ENCODE results near the gene DCUN1D1.
"Not testable (repeated sequence)": the region's sequence is repeated elsewhere in the genome, so short reads cannot be mapped to it uniquely, and the experiment has no call there.

DCUN1D1 gene

DNA sequence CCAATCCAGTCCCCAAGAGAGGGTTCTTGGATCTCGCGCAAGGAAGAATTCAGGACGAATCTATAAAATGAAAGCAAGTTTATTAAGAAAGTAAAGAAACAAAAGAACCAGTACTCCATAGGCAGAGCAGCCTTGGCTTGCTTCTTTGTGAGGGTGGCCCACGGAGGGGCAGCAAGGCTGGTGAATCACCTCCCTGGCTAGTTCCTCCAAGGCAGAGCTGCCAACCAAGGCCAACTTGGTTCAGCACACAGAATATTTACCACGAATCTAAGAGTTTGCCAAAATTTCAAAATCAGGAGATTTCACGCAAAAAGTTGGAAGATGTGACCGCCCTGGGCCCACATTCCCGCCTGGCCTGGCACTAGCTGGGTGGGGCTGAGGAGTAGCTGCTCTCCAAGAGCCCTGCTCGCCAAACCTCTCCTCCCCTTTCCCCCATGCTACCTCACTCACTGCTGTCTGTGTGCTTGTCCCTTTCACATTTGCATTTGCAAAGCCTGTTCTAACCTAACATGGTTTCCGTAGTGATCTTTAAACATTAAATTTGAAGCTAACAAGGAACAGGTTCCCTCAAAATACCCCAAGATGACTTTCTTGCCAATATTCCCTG, 26.2 kb upstream of the DCUN1D1 start:
- H3K36me3 ChIP-seq: no peaks in the 10 kb centered on the region

DNA sequence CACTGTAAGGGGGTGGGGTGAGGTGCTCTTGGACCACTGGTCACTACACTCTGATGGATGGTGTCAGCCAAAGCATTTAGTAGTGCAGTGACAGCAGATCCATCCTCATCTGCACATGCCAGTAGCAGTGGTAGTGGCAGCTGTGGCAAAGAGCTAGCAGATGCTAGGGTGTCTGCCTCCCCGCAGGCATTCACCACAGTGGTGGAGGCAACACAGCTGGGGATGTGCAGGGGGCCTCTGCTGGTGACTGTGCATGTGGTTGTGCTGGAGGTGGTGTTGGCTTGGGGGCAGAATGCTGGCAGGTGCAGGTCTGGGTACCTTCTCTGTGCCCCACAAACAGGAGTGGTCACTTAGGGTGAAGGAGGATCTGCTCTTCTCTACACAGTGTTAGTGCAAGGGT, 19.4 kb upstream of the DCUN1D1 start:
- no peaks in the 10 kb centered on the region for H3K27me3 ChIP-seq
- H3K27ac ChIP-seq: no peak overlapping the region
- no peaks in the 10 kb centered on the region for H3K36me3 ChIP-seq
- no peaks in the 10 kb centered on the region for H3K4me1 ChIP-seq (ENCODE audit: control insufficient read depth in 1 of 2, insufficient read depth in 1 of 2, low read depth in 1 of 2, low read length in 1 of 2)
- no peaks in the 10 kb centered on the region for H3K9me3 ChIP-seq
- H3K4me3 ChIP-seq (ENCODE audit: low read depth in 1 of 2, low read length in 1 of 2): no peak overlapping the region
- TF ChIP-seq, protein P1, sequence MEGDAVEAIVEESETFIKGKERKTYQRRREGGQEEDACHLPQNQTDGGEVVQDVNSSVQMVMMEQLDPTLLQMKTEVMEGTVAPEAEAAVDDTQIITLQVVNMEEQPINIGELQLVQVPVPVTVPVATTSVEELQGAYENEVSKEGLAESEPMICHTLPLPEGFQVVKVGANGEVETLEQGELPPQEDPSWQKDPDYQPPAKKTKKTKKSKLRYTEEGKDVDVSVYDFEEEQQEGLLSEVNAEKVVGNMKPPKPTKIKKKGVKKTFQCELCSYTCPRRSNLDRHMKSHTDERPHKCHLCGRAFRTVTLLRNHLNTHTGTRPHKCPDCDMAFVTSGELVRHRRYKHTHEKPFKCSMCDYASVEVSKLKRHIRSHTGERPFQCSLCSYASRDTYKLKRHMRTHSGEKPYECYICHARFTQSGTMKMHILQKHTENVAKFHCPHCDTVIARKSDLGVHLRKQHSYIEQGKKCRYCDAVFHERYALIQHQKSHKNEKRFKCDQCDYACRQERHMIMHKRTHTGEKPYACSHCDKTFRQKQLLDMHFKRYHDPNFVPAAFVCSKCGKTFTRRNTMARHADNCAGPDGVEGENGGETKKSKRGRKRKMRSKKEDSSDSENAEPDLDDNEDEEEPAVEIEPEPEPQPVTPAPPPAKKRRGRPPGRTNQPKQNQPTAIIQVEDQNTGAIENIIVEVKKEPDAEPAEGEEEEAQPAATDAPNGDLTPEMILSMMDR (IDR thresholded peaks at IDR 0.05): no peak

More for the DNA sequence above, 26.2 kb upstream of the DCUN1D1 start:
- no peak overlapping the region for H3K4me3 ChIP-seq (ENCODE audit: low read depth in 1 of 2, low read length in 1 of 2)
- no peaks in the 10 kb centered on the region for H3K4me1 ChIP-seq (ENCODE audit: control insufficient read depth in 1 of 2, insufficient read depth in 1 of 2, low read depth in 1 of 2, low read length in 1 of 2)
- TF ChIP-seq, protein P1 (IDR thresholded peaks at IDR 0.05): no peak
- H3K27me3 ChIP-seq: no peaks in the 10 kb centered on the region
- H3K9me3 ChIP-seq: no peaks in the 10 kb centered on the region
- H3K27ac ChIP-seq: no peak overlapping the region

DNA sequence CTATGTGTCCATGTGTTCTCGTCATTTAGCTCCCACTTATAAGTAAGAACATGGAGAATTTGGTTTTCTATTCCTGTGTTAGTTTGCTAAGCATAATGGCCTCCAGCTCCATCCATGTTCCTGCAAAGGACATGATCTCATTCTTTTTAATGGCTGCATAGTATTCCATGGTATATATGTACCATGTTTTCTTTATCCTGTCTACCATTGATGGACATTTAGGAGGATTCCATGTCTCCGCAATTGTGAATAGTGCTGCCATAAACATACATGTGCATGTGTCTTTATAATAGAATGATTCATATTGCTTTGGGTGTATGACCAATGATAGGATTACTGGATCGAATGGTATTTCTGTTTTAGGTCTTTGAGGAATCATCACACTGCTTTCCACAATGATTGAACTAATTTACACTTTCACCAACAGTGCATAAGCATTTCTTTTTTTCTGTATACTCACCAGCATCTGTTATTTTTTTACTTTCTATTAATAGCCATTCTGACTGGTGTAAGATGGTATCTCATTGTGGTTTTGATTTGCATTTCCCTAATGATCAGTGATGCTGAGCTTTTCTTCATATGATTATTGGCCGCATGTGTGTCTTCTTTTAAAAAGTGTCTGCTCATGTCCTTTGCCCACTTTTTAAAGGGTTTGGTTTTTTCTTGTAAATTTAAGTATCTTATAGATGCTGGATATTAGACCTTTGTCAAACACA, 13.3 kb upstream of the DCUN1D1 start:
- H3K4me3 ChIP-seq (ENCODE audit: low read depth in 1 of 2, low read length in 1 of 2); H3K27me3 ChIP-seq; H3K36me3 ChIP-seq; H3K9me3 ChIP-seq; H3K27ac ChIP-seq; H3K4me1 ChIP-seq (ENCODE audit: control insufficient read depth in 1 of 2, insufficient read depth in 1 of 2, low read depth in 1 of 2, low read length in 1 of 2): not testable (repeated sequence)

DNA sequence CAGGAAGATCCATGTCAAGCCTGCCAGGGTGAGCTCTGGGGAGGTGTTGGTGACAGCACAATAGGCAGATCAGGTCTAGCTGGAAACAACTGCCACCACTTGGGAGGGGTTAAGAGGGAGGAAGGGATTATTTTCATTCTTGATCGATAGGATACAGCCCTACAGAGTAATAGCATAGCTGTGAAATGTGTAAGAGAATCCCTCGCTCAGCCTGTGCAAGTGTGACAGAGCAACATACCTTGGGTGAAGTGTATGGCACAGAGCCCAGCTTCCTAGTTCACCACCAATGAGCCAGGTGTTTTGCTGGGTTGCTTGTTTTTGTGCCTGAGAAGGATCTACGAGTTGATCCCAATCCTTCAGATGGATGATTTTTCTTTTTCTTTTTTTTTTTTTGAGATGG, 9.2 kb upstream of the DCUN1D1 start:
- TF ChIP-seq, protein P1 (IDR thresholded peaks at IDR 0.05): no peak
- H3K4me3 ChIP-seq (ENCODE audit: low read depth in 1 of 2, low read length in 1 of 2): no peak overlapping the region

DNA sequence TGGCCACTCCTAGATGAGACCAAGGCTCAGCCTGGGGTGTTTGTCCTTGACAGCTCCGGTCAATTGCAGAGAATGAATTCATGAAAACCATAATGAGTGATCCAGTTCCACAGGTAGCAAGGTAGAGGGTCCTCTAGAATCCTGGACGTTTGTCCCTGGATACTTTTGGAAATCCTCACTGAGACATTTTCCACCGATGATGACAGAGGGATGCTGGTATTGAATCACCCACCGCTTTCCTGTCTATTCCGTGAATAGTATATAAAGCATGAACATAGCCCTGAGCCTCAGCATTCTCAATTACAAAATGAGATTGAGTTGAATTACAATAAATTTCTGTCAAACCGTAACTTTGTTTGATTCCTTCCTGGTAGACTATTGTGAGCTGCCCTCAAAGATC, 5.7 kb upstream of the DCUN1D1 start:
- Histone ChIP-seq H3K9me3 (no peaks in the 10 kb centered on the region), H3K4me1 (ENCODE audit: control insufficient read depth in 1 of 2, insufficient read depth in 1 of 2, low read depth in 1 of 2, low read length in 1 of 2) (peaks cover under 1 to 1% of the 10 kb centered on the region in 2 experiments), H3K4me3 (ENCODE audit: low read depth in 1 of 2, low read length in 1 of 2) (no peak overlapping the region), H3K27ac (no peak overlapping the region), H3K36me3 (no peaks in the 10 kb centered on the region), H3K27me3 (no peaks in the 10 kb centered on the region)
- TF ChIP-seq, protein P1 (IDR thresholded peaks at IDR 0.05): no peak

More for the DNA sequence above, 9.2 kb upstream of the DCUN1D1 start:
- H3K27ac ChIP-seq: no peak overlapping the region
- H3K4me1 ChIP-seq (ENCODE audit: control insufficient read depth in 1 of 2, insufficient read depth in 1 of 2, low read depth in 1 of 2, low read length in 1 of 2): no peaks in the 10 kb centered on the region
- H3K9me3 ChIP-seq: no peaks in the 10 kb centered on the region
- H3K27me3 ChIP-seq: no peaks in the 10 kb centered on the region
- H3K36me3 ChIP-seq: no peaks in the 10 kb centered on the region

DNA sequence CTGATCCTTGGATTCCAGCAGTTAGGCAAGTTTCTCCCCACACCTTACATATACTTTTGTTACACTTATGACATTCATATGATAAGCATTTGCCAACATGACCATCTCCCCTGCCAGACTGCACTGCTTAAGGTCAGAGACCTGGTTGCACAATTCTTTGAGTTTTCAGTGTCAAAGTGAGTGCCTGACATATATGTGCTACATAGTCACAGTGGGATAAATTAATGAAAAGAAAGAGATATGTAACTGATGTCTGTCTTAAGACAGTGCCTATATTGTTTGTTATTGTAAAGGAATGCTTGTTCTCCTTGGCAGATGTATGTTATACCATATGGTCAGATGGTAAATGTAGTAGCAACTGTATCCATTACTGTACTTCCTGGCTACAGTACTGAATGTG, 3.5 kb upstream of the DCUN1D1 start:
- H3K9me3 ChIP-seq: no peaks in the 10 kb centered on the region
- H3K36me3 ChIP-seq: no peaks in the 10 kb centered on the region
- TF ChIP-seq, protein P1 (IDR thresholded peaks at IDR 0.05): no peak

More for the DNA sequence above, 3.5 kb upstream of the DCUN1D1 start:
- H3K4me3 ChIP-seq (ENCODE audit: low read depth in 1 of 2, low read length in 1 of 2): no peak overlapping the region
- peaks cover 10 to 11% of the 10 kb centered on the region in 2 experiments for H3K4me1 ChIP-seq (ENCODE audit: control insufficient read depth in 1 of 2, insufficient read depth in 1 of 2, low read depth in 1 of 2, low read length in 1 of 2)
- no peaks in the 10 kb centered on the region for H3K27me3 ChIP-seq
- no peak overlapping the region for H3K27ac ChIP-seq

Data from neutrophil (primary cell).